ENCODE measurements around the gene EBPL. TPM values are rescaled to one million over a fixed set of nuclear protein-coding genes. Genes with fewer than 3 reads are reported as not detected.

EBPL gene
- total RNA-seq, 1 donor from 2014 or later: 5.8 TPM

DNA sequence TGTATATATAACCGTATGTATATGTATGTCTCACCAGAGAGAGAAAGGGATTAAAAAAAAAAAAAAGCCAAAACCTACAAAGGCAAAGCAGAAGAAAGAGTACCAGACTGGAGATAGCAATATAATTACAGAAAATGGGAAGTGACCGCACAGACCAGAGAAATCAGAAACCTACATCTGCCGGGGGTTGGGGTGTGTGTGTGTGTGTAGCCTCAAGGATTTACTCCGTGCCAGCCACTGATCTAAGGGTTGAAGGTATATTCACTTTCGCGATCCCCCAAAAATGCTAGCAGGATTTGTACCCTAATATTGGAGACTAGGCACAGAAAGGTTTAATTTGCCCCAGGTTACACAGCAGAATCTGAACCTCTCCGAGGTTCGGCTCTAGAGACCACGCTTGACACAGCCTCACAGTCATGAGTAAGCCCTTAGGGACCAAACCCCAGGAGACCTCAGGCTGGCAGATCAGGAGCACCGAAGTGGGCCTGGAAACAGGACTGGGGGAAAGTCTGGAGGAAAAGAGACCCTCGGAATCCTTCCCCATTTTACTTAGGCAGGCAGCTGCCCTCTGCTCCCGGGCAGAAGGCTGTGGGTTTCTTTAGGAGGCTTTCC is 48.1 kb downstream of the EBPL start:
- DNase-seq (ENCODE audit: missing footprints) (peak; percentile 51), ATAC-seq (no peak)
- intact Hi-C loops (cut with DNase I): no loop called here

DNA sequence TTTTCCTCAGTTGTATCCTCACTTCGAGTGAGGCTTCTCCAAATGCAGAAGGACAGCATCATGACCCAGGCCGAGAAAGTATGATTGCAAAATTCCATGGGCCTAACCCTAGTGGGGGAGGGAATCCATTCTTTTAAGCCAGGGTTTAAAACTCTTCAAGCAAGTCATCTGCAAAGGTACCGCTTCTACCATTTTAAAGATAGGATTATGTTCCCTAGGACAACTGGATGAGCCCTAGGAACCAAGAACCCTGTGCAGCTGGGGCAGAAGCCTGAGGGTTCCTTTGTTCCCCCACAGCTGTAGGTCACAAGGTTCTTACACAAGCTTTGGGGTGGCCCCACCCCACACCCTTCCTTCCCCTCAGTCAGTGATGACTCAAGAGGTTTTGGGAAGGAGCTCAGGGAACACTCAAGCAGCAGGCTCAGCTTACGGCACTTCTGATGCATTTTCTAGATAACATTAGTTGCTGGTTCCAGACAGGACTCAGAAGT is 49.4 kb downstream of the EBPL start:
- intact Hi-C loops (cut with DNase I): no loop called here
- ATAC-seq (peak; percentile 86), DNase-seq (ENCODE audit: missing footprints) (peak; percentile 80)

DNA sequence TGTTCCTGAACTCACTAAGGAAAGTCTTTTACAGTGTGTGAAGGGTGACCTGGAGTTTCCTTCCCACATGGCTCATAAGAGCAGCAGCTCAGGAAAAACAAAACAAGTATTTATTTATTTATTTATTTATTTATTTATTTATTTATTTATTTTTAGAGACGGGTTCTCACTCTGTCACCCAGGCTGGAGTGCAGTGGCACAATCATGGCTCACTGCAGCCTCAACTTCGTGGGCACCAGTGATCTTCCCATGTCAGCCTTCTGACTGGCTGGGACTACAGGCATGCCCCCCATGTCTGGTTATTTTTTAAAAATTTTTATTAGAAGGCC is 52.6 kb downstream of the EBPL start:
- intact Hi-C loops (cut with DNase I): no loop called here
- DNase-seq (ENCODE audit: missing footprints) (no peak), ATAC-seq (no peak)

DNA sequence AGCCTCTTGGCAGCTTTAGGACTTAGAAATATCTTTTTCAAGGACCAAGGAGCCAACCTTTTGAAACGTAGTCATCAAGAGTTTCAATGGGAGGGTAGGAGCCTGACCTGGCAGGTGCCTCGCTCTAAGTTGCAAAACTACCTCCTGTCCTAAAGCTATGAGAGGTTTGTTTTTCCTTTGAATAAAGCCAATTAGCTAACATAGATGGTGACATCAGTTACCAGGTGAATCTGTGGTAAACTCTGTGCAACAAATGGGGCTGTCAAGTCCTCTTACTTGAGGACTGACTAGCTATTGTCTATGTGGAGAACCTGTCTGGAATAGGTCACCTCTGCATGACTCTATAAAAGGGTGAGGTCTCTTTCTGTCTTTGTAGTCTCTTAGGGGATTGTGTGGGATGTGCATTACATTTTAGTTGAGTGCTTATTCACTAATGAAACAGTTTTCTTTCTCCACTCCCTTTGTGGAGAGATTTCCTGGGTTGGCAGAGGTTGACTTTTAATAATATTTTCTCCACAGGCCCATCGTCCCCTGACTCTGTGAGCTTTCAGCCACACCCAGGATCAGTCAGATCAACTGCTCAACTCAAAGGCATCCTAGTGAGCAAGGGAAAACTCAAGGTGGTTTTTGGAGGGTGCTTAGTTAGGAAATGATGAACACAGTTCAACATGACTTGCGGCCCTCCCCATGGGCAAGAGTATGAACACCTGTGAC is 53.1 kb downstream of the EBPL start:
- DNase-seq (ENCODE audit: missing footprints) (no peak), ATAC-seq (no peak)
- intact Hi-C loops (cut with DNase I): no loop called here

DNA sequence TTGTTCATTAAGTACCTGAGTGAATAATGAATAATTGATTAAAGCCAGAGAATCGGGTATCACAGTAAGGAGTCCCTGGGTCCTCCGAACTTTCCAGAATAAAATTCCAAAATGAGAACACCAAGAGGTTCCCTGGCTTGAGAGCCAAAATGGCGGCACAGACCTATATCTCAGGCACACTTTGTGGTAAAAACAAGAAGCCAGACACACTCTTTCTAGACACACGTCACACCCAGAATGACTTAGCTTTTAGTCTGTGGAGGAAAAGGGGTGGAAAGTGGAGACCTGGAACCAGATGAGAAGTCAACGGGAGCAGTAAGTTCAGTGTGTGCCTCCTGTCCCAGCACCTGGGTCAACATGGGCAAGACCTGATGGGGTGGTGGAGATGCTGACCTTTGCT is 54.6 kb downstream of the EBPL start:
- ATAC-seq (no peak), DNase-seq (ENCODE audit: missing footprints) (no peak)
- intact Hi-C loops (cut with DNase I): no loop called here

DNA sequence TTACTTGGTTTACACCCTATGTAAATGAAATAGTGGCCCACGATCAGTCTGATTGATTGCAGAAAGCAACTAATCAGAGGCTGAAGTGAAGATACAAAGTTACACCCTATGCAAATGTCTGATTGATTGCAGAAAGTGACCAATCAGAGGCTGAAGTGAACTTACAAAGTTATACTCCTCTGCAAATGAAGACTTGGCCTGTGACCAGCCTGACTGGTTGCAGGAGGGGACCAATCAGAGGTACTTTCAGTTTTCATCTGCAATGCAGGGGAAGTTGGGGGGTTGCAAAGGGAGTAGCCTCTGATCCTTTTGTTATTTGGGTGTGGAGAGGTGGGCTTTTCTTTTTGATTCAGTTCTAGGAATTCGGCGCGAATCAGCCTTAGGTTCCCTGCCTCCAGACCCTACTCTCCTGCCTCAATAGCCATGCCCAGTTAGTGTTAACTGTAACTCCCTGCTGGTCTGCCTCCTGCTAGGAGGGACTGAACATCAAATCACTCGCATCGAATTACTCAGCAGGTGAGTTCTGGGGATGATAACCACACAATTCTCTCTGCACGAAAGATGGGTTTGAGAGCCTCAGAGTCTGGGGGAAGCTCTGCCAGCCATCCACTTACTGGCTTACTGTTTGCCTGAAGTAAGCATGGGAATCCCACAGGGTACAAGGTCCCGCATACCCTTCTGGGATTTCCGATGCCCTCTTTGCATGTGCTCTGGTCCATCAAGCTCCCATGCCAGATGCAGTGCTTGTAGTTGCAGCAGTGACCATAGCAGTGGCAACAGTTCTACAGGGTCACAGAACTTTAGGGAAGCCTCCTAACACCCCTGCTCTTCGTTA is 55.5 kb downstream of the EBPL start:
- intact Hi-C loops (cut with DNase I): no loop called here
- no peak for DNase-seq (ENCODE audit: missing footprints)
- ATAC-seq: no peak

DNA sequence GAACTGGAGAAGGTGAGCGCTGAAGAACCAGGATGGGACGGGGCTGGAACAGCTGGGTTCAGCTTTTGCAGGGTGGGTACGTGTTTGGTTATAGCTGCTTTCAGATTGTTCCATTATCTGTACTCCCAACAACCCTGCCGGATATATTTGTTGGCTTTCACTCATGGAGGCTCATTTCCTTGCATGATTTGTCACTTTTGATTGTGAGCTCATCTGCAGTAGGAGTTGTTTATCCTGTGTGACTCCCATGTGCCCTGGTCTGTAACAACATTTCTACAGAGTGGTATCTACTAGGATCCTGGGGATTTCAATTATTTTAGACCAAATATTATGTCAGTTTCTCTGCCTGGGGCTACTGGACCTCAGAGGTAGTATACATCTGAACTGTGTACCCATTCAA is 57.6 kb downstream of the EBPL start:
- DNase-seq (ENCODE audit: missing footprints): no peak
- intact Hi-C loops (cut with DNase I): no loop called here

DNA sequence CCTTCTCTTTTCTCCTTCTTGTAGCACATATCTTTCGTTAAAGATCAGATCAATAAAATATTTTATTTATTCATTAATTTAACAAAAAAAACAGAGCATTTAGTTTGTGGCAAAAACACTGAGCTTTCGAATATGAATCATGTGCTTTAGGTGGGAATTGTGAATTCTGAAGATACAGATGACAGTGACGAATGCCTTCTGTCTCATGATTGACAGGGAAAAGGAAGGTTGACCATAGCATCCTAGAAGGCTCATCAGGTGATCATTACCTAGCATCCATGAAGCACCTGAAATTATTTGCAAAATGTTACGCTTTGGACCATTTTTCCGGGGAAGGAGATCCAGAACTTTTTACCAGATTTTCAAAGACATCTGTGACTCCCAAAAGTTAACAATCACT is 59.1 kb downstream of the EBPL start:
- DNase-seq (ENCODE audit: missing footprints): no peak
- no peak for ATAC-seq
- intact Hi-C loops (cut with DNase I): no loop called here

More for the DNA sequence above, 57.6 kb downstream of the EBPL start:
- ATAC-seq: no peak

DNA sequence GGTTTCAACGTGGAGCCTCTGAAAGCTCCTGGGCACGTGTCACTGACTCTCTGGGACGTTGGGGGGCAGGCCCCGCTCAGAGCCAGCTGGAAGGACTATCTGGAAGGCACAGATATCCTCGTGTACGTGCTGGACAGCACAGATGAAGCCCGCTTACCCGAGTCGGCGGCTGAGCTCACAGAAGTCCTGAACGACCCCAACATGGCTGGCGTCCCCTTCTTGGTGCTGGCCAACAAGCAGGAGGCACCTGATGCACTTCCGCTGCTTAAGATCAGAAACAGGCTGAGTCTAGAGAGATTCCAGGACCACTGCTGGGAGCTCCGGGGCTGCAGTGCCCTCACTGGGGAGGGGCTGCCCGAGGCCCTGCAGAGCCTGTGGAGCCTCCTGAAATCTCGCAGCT is 60.7 kb downstream of the EBPL start:
- no peak for ATAC-seq
- DNase-seq (ENCODE audit: missing footprints): no peak
- intact Hi-C loops (cut with DNase I): no loop called here

DNA sequence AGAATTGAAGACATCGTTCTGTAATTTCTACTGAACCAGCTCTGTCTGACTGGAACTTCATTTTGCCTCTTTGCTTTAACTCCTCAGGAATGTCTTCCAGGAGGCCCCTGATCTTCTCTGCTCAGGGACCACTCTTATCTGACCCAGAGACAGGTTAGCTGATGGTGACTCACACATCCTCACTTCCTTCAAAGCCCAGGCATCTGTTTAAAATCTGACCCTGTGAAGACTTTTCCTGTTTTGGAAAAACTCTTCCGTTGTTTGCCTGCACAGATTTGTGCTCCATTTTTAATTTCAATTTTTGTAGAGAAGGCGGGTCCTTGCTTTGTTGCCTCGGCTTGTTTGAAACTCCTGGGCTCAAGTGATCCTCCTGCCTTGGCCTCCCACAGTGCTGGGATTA is 61.3 kb downstream of the EBPL start:
- intact Hi-C loops (cut with DNase I): no loop called here
- DNase-seq (ENCODE audit: missing footprints) (no peak), ATAC-seq (no peak)

DNA sequence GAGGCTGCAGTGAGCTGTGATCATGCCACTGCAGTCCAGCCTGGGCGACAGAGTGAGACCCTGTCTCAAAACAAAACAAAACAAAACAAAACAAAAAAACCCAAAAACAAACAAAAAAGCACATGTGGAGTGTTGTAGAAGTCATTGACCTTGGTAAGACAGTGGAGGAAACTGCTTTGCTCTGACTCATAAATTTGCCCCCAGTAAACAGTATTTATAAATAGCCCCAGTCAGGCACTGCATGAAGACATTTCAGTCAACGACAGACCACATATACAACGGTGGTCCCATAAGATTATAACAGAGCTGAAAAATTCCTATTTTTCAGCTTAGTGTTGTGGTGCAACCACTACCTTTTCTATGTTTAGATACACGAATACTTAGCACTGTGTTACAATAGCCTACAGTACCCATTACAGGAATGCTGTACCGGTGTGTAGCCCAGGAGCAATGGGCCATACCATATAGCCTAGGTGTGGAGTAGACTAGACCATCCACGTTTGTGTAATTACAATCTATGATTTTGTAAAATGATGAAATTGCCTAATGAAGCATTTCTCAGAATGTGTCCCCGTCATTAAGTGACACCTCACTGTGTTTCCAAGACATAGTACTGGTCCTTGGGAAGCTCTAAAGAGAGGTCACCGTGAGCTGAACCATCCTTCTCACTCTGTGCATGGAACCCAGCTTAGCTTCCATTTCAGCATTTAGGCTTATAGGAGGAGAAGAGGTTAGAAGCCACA is 61.9 kb downstream of the EBPL start:
- ATAC-seq: no peak
- intact Hi-C loops (cut with DNase I): no loop called here
- DNase-seq (ENCODE audit: missing footprints): no peak

DNA sequence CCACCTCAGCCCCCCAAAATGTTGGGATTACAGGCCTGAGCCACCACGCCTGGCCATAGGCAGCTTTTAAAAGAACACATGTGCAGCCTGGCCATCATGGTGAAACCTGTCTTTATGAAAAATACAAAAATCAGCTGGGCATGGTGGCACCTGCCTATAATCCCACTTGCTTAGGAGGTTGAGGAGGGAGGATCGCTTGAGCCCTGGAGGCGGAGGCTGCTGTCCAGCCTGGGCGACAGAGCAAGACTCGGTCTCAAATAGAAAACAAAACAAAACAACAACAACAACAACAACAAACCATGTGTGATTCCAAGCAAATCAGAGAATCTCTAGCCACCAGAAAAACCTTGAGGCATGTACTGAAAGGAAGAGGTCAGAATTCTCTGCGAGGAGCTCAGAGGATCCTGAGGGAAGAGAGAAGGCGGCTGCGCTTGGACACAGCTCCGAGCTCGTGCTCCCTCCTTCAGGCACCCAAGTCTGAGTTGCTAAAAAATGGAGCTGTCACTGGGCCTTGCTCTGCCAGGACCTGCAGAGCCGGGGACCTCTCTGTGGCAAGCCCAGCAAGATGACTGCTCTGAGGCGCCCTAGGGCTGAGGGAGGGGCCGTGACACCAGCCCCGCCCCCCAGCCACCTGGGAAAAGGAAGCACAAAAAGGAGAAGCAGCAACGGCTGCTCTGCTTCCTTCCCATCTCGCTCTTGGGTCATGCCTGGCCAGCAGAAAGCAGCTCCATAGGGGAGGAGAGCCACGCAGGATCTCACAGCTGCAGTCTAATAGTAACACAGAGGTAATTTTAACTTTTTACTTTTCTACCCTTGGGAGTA is 63.2 kb downstream of the EBPL start, which contains the start of gene ARL11:
Gene ARL11 (plus strand): TSS at position 677 of the 822 bp plus-strand sequence. CDS start 1,941 bp downstream, outside the sequence.
- intact Hi-C loops (cut with DNase I): no loop called here
- ATAC-seq (peak; percentile 43), DNase-seq (ENCODE audit: missing footprints) (peak; percentile 93)

DNA sequence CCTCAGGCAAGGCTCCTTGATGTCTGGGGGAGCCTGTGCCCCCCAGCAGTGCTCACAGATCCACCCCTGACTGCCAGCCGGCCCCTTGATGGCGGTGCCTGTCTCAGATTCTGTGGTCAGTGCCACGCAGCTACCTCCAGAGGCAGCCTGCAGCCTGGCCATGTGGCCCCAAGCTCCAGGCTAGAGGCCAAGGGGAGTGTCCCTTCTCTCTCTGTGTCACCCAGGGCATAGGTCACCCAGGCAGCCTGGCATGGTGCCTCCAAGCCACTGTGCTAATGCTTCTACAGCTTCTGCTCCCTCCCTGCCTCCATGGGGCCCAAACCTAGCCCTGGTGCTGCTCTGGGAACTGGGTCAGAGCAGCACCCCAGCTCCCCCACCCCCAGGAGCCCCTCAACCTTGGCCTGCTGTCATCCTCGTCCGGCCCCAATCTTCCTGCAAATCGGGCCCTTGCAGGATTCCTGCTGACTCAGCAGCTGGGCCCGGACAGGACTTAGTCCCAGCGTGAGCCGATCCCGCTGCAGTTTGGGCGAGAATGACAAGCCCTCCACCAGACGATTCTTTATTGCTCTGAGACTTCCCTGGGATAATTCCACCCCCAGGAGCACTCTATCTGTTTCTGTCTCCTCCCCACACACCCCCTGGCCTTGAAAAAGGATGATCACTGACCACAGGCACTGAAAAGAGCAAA is 65.8 kb downstream of the EBPL start:
- DNase-seq (ENCODE audit: missing footprints) (peak; percentile 74), ATAC-seq (peak; percentile 59)
- intact Hi-C loops (cut with DNase I): no loop called here

DNA sequence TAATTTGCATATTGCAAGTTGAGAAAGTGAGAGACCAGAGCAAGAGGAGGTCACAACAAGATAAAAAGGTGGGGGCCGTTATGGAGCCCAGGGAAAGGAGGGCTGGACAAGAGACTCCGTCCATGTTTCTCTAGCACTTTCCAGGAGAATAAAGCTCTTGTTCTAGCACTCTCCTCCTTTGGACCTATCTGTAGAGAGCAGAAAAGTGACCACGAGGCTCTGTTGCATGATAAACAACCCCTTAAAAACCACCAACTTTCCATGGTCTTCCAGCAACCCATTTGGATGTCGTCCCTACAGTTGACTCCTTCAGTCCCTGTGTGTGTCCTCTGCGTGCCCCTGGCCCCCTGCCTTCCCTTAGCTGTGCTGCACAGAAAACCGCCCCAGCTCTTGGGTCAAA is 67.1 kb downstream of the EBPL start:
- DNase-seq (ENCODE audit: missing footprints) (no peak), ATAC-seq (no peak)
- intact Hi-C loops (cut with DNase I): no loop called here

DNA sequence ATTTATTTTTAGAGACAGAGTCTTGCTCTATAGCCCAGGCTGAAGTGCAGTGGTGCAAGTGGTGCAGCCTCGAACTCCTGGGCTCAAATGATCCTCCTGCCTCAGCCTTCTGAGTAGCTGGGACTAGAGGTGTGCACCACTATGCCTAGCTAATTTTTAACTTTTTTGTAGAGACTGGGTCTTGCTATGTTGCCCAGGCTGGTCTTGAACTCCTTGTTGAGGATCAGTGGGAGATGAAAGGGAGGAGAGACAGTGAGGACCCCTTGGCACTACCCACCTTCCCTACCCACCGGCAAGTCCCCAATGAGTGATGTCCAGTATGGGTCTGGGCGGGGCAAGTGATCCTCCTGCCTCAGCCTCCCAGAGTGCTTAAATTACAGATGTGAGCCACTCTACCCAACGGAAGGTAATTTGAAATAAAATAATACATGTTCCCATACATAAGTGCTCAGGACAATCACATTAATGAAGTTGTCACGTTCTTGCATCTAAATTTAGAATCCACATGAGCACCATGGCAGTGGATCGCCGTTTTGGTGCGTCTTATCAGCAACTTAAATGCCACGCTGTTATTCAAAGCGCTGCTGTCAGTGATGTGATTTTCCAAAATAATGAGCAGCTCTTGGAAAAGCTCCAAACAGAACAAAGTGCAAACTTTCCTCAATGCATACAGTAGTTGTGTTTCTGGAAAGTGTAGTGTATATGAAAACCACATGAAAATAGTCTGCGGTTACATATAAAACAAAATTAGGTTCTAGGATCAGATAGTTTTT is 68.9 kb downstream of the EBPL start:
- intact Hi-C loops (cut with DNase I): no loop called here
- ATAC-seq (peak; percentile 78), DNase-seq (ENCODE audit: missing footprints) (no peak)

DNA sequence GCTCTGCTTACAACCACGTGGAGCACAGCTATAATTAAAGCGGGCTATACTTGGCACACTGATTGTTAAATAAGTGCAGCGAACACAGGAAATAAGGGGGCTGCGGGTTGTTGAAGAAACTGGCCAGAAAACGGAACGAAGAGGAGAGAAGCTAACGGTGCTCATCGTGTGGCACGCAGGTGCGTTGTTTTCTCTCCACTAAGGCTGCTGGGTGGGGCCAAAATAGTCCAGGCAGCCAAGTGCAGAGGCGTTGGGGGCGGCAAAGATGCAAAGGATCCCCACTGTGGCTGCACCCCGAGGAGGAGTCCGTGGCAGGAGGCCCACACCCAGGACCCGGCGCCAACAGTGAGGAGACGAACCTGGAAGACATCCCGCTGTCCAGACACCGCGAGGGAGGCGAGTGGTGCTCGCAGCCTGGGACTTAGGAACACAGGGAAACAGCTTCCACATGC is 71.1 kb downstream of the EBPL start:
- intact Hi-C loops (cut with DNase I): no loop called here
- DNase-seq (ENCODE audit: missing footprints) (no peak), ATAC-seq (no peak)

DNA sequence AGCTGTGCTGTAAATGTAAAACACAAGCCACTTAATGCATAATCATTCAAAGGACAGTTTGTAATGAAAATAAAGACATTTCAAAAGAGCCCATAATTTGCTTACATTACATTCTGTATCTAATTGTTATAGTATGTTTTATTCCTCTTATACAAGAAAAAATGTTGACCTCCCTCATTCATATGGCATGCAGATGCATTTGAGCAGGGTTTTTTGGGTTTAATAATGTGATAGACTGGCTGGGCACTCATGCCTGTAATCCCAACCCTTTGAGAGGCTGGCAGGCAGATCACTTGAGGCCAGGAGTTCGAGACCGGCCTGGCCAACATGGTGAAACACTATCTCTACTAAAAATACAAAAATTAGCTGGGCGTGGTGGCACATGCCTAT is 74.6 kb downstream of the EBPL start:
- DNase-seq (ENCODE audit: missing footprints) (no peak), ATAC-seq (no peak)
- intact Hi-C loops (cut with DNase I): no loop called here
